PC-3 (cell line): Measurements from ENCODE around the gene SLC6A18.

Experiments used
- EZH2 ChIP-seq: fragments of 300-600 bp; sonication (generic); IDR thresholded peaks from one replicate; pipeline ENCODE4 v1.6.1; 2017; ENCODE audit warnings: antibody characterized with exemption, mild to moderate bottlenecking, low read length; ENCODE audit not compliant: unreplicated experiment
- EZH2phosphoT487 ChIP-seq: fragments of 300-600 bp; sonication (generic); IDR thresholded peaks from 2 replicates; pipeline ENCODE4 v1.6.1; 2018; ENCODE audit warnings: mild to moderate bottlenecking, antibody characterized with exemption, low read length, borderline replicate concordance
- TF ChIP-seq, protein P1 (sequence below): fragments of 300-600 bp; sonication (generic); conservative IDR thresholded peaks from 2 replicates; pipeline ENCODE4 v1.5.1; 2017; ENCODE audit warnings: antibody characterized with exemption, low read depth, mild to moderate bottlenecking, low read length

DNA sequence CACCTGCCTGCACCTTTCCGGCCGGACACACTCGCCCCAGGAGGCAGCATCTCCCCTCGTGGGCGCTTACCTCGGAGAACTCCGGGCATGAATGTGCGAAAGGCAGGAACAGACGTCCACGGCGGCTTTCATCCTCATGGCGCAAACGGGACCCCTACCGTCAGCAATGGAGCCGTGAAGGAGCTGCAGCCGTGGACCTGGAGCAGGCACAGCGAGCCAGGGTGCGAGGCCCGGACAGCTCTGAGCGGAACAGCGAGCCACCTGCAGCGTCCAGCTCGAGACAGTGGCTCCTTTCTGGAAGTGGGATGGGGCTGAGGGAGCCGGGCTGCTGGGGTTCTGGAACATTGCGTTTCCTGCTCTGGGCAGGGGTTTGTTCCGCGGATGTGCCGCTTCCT, 31.6 kb upstream of the SLC6A18 start:
- TF ChIP-seq EZH2 (no peak), EZH2phosphoT487 (no peak)
- TF ChIP-seq, protein P1, sequence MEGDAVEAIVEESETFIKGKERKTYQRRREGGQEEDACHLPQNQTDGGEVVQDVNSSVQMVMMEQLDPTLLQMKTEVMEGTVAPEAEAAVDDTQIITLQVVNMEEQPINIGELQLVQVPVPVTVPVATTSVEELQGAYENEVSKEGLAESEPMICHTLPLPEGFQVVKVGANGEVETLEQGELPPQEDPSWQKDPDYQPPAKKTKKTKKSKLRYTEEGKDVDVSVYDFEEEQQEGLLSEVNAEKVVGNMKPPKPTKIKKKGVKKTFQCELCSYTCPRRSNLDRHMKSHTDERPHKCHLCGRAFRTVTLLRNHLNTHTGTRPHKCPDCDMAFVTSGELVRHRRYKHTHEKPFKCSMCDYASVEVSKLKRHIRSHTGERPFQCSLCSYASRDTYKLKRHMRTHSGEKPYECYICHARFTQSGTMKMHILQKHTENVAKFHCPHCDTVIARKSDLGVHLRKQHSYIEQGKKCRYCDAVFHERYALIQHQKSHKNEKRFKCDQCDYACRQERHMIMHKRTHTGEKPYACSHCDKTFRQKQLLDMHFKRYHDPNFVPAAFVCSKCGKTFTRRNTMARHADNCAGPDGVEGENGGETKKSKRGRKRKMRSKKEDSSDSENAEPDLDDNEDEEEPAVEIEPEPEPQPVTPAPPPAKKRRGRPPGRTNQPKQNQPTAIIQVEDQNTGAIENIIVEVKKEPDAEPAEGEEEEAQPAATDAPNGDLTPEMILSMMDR: no peak
